GM19372 (cell line): ENCODE results near the gene PXDN.
A peak's percentile ranks its signal among the peaks of the same experiment; 100 is the strongest.
"Not testable (repeated sequence)": the region's sequence is repeated elsewhere in the genome, so short reads cannot be mapped to it uniquely, and the experiment has no call there.

Experiments
- ATAC-seq: cut with Tn5 transposase; IDR thresholded peaks from one replicate; pipeline ENCODE4 v1.9.1; 2021; ENCODE audit warnings: mild to moderate bottlenecking, low read depth, moderate library complexity; ENCODE audit not compliant: unreplicated experiment

Gene PXDN

GRCh38 chr2:1775511-1776035, 31.3 kb upstream of the PXDN start:
- ATAC-seq, result no peak

GRCh38 chr2:1774929-1775328, 30.6 kb upstream of the PXDN start:
- ATAC-seq, result no peak

GRCh38 chr2:1773883-1774282, 29.6 kb upstream of the PXDN start:
- no peak for ATAC-seq

GRCh38 chr2:1772471-1773267, 28.4 kb upstream of the PXDN start:
- ATAC-seq, result no peak

- no peak for ATAC-seq
Observed at GRCh38 chr2:1771626-1772280, 27.4 kb upstream of the PXDN start.

GRCh38 chr2:1770566-1771380, 26.5 kb upstream of the PXDN start:
- no peak for ATAC-seq

- peak; percentile 74 for ATAC-seq
Observed at GRCh38 chr2:1769703-1770422, 25.5 kb upstream of the PXDN start.

- ATAC-seq, result no peak
Observed at GRCh38 chr2:1767939-1768691, 23.8 kb upstream of the PXDN start.

GRCh38 chr2:1766851-1767811, 22.8 kb upstream of the PXDN start:
- ATAC-seq, result no peak

- ATAC-seq, result no peak
Observed at GRCh38 chr2:1766425-1766824, 22.1 kb upstream of the PXDN start.

GRCh38 chr2:1765201-1765600, 20.9 kb upstream of the PXDN start:
- not testable (repeated sequence) for ATAC-seq

- no peak for ATAC-seq
Observed at GRCh38 chr2:1759611-1759930, 15.3 kb upstream of the PXDN start.

GRCh38 chr2:1758774-1759610, 14.7 kb upstream of the PXDN start:
- no peak for ATAC-seq

GRCh38 chr2:1758171-1758570, 13.9 kb upstream of the PXDN start:
- no peak for ATAC-seq

GRCh38 chr2:1757567-1757966, 13.3 kb upstream of the PXDN start:
- ATAC-seq, result no peak

GRCh38 chr2:1757146-1757545, 12.8 kb upstream of the PXDN start:
- not testable (repeated sequence) for ATAC-seq

GRCh38 chr2:1756456-1756855, 12.1 kb upstream of the PXDN start:
- no peak for ATAC-seq
